Nephron progenitor cell (in vitro differentiated cells): ENCODE measurements around the gene PAK4.
"Not testable (repeated sequence)": the region's sequence is repeated elsewhere in the genome, so short reads cannot be mapped to it uniquely, and the experiment has no call there.

ENCODE experiments used
- DNase-seq: peaks from one replicate; pipeline ENCODE4 v3.0.0; 2021
- H3K27ac Mint-ChIP-seq: 2 replicates; pipeline ENCODE4 v1.8.0; 2021; ENCODE audit warnings: mild to moderate bottlenecking, moderate library complexity, mixed read lengths
- H3K27me3 Mint-ChIP-seq: 2 replicates; pipeline ENCODE4 v1.8.0; 2021; ENCODE audit warnings: mild to moderate bottlenecking, low read depth, mixed read lengths; ENCODE audit not compliant: poor library complexity
- H3K36me3 Mint-ChIP-seq: 2 replicates; pipeline ENCODE4 v1.8.0; 2021; ENCODE audit warnings: low read depth, mixed read lengths
- H3K4me1 Mint-ChIP-seq: 2 replicates; pipeline ENCODE4 v1.8.0; 2021; ENCODE audit warnings: mixed read lengths
- H3K4me3 Mint-ChIP-seq: 2 replicates; pipeline ENCODE4 v1.8.0; 2021; ENCODE audit warnings: mild to moderate bottlenecking, moderate library complexity, mixed read lengths
- H3K9me3 Mint-ChIP-seq: 2 replicates; pipeline ENCODE4 v1.8.0; 2021; ENCODE audit warnings: mild to moderate bottlenecking, moderate library complexity, mixed read lengths
- TF ChIP-seq, protein P1 (sequence below): fragments of 200-600 bp; sonication (generic); IDR thresholded peaks from 2 replicates; pipeline ENCODE4 v1.5.0; 2021; ENCODE audit warnings: antibody characterized with exemption

Gene PAK4

DNA sequence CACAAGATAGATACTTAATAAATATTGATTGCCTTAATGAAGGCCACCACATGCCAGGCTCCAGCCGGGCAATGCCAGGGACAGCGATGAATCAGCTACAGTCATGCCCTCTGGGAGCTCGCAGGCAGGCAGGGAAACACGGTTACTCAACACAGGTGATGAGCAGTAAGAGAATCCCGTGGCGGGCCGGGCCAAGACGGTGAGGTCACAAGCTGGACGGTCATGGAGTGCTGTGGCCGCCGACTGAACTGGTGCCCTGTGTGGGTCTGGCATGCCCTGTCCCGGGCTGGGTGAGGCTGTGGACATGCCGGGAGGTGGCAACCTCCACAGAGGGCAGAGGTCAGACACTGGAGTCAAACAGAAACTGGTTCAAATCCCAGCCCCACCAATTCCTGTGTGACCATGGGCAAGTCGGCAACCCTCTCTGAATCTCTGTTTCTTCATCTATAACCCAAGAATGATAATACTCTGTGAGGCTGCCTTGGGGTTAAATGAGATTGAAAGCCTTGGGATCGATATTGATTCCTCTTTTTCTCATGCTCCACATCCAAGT lies 13.2 kb upstream of the PAK4 start:
- H3K27me3 Mint-ChIP-seq, result peaks cover 28% of the 10 kb centered on the region

DNA sequence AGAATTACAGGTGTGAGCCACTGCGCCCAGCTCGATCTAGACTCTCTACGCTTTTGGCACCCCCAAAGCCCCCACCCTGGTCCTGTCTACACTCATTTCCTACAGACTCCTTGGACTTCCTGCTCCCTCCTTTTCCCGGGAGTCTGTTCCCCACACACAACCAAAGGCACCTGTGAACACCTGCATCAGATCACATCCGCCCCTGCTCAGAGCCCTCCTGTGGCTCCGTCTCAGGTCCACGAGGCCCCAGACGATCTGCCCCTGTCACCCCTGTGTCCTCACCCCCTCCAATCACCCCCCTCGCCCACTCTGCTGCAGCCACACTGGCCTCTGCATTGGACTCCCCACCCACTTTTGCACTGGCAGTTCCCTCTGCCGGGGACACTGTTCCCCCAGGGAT lies 12.4 kb upstream of the PAK4 start:
- Mint-ChIP-seq H3K9me3 (no peaks in the 10 kb centered on the region), H3K27ac (no peak overlapping the region), H3K36me3 (no peaks in the 10 kb centered on the region), H3K4me3 (no peak overlapping the region), H3K27me3 (peaks cover 28% of the 10 kb centered on the region), H3K4me1 (peaks cover 7% of the 10 kb centered on the region)
- TF ChIP-seq, protein P1, sequence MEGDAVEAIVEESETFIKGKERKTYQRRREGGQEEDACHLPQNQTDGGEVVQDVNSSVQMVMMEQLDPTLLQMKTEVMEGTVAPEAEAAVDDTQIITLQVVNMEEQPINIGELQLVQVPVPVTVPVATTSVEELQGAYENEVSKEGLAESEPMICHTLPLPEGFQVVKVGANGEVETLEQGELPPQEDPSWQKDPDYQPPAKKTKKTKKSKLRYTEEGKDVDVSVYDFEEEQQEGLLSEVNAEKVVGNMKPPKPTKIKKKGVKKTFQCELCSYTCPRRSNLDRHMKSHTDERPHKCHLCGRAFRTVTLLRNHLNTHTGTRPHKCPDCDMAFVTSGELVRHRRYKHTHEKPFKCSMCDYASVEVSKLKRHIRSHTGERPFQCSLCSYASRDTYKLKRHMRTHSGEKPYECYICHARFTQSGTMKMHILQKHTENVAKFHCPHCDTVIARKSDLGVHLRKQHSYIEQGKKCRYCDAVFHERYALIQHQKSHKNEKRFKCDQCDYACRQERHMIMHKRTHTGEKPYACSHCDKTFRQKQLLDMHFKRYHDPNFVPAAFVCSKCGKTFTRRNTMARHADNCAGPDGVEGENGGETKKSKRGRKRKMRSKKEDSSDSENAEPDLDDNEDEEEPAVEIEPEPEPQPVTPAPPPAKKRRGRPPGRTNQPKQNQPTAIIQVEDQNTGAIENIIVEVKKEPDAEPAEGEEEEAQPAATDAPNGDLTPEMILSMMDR, result no peak
- DNase-seq, result no peak

More for the DNA sequence above, 13.2 kb upstream of the PAK4 start:
- Mint-ChIP-seq H3K4me3 (no peak overlapping the region), H3K27ac (peak overlapping the region; percentile 48), H3K4me1 (peaks cover 7% of the 10 kb centered on the region), H3K36me3 (no peaks in the 10 kb centered on the region), H3K9me3 (no peaks in the 10 kb centered on the region)
- TF ChIP-seq, protein P1, result no peak
- no peak for DNase-seq

DNA sequence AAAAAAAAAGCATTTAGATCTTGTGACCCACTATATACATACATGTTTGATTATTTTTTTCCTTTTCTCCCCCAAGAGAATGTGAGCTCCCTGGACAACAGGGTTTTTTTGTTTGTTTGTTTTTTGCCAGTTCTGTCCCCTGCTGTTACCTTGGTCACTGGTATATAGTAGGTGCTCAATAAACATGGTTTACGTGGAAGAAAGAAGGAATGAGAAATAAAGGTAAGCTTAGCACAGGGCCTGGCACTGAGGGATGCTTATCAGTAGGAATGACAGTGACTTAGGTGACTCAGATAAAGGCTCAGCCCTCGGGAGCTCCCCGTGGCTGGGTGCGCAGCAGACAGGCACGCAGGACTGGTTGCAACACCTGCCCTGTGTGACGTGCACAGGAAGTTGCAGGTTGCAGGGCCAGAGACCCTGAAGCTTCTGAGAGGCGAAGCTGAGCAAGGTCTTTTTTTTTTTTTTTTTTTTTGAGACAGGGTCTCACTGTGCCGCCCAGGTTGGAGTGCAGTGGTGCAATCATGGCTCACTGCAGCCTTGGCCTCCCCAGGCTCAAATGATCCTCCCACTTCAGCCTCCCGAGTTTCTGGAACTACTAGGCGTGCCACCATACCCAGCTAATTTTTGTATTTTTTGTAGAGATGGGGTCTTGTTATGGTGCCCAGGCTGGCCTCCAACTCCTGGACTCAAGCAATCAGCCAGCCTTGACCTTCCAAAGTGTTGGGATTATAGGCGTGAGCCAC lies 10.3 kb upstream of the PAK4 start:
- H3K4me3 Mint-ChIP-seq, result no peak overlapping the region
- H3K27me3 Mint-ChIP-seq, result peaks cover 39% of the 10 kb centered on the region
- DNase-seq, result no peak
- TF ChIP-seq, protein P1, result no peak
- H3K27ac Mint-ChIP-seq, result no peak overlapping the region
- peaks cover 7% of the 10 kb centered on the region for H3K4me1 Mint-ChIP-seq
- no peaks in the 10 kb centered on the region for H3K9me3 Mint-ChIP-seq
- H3K36me3 Mint-ChIP-seq, result no peaks in the 10 kb centered on the region

DNA sequence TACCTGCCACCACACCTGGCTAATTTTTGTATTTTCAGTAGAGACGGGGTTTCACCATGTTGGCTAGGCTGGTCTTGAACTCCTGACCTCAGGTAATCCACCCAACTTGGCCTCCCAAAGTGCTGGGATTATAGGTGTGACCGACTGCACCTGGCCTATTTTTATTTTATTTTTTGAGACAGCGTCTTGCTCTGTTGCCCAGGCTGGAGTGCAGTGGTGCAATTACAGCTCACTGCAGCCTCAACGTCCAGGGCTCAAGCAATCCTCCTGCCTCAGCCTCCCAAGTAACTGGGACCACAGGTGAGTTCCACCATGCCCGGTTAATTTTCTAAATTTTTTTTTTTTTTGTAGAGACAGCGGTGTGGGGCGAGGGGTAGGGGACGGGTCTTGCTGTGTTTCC lies 8.6 kb upstream of the PAK4 start:
- not testable (repeated sequence) for H3K4me3 Mint-ChIP-seq, DNase-seq, H3K4me1 Mint-ChIP-seq, H3K27ac Mint-ChIP-seq, H3K9me3 Mint-ChIP-seq, H3K36me3 Mint-ChIP-seq
- peaks cover 42% of the 10 kb centered on the region for H3K27me3 Mint-ChIP-seq

DNA sequence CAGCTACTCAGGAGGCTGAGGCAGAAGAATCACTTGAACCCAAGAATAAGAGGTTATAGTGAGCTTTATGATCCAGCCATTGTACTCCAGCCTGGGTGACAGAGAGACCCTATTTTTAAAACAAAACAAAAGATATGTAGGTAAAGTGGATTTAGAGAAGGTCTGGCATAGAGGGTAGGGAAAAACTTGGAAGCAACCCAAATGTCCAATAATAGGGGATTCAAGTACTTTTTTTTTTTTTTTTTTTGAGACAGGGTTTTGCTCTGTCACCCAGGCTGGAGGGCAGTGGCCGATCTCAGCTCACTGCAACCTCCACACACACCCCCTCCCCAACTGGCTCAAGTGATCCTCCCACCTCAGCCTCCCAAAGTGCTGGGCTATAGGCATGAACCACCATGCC lies 5.8 kb upstream of the PAK4 start:
- H3K4me3 Mint-ChIP-seq, result no peak overlapping the region
- H3K36me3 Mint-ChIP-seq, result no peaks in the 10 kb centered on the region
- no peak for DNase-seq
- H3K27me3 Mint-ChIP-seq, result peaks cover 26% of the 10 kb centered on the region
- H3K4me1 Mint-ChIP-seq, result peaks cover 7% of the 10 kb centered on the region
- no peaks in the 10 kb centered on the region for H3K9me3 Mint-ChIP-seq
- TF ChIP-seq, protein P1, result no peak
- H3K27ac Mint-ChIP-seq, result no peak overlapping the region

DNA sequence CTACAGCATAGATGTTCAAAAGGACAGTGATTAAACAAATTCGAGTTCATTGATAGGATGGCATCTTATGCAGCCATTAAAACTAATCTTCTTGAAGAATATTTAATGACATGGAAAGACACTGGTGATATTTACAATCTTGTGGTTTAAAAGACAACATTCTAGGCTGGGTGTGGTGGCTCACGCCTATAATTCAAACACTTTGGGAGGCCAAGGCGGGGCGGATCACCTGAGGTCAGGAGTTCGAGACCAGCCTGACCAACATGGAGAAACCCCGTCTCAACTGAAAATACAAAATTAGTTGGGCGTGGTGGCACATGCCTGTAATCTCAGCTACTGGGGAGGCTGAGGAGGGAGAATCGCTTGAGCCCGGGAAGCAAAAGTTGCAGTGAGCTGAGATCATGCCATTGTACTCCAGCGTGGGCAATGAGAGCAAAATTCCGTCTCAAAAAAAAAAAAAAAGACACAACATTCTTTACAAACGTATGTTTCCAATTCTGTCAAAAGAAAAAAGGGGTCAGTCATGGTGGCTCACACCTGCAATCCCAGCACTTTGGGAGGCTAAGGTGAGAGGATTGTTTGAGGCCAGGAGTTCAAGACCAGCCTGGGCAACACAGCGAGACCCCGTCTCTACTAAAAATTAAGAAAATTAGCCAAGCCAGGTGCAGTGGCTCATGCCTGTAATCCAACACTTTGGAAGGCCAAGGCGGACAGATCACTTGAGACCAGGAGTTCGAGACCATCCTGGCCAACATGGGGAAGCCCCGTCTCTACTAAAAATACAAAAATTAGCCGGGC lies 2.5 kb upstream of the PAK4 start:
- H3K9me3 Mint-ChIP-seq, result no peaks in the 10 kb centered on the region
- no peaks in the 10 kb centered on the region for H3K36me3 Mint-ChIP-seq
- H3K27ac Mint-ChIP-seq, result no peak overlapping the region
- peaks cover 38% of the 10 kb centered on the region for H3K4me1 Mint-ChIP-seq
- TF ChIP-seq, protein P1, result no peak
- H3K27me3 Mint-ChIP-seq, result peaks cover 35% of the 10 kb centered on the region
- peak overlapping the region; percentile 4 for H3K4me3 Mint-ChIP-seq
- no peak for DNase-seq
